ENCODE data around the gene MRPL32.
A peak's percentile ranks its signal among the peaks of the same experiment; 100 is the strongest.

DNA sequence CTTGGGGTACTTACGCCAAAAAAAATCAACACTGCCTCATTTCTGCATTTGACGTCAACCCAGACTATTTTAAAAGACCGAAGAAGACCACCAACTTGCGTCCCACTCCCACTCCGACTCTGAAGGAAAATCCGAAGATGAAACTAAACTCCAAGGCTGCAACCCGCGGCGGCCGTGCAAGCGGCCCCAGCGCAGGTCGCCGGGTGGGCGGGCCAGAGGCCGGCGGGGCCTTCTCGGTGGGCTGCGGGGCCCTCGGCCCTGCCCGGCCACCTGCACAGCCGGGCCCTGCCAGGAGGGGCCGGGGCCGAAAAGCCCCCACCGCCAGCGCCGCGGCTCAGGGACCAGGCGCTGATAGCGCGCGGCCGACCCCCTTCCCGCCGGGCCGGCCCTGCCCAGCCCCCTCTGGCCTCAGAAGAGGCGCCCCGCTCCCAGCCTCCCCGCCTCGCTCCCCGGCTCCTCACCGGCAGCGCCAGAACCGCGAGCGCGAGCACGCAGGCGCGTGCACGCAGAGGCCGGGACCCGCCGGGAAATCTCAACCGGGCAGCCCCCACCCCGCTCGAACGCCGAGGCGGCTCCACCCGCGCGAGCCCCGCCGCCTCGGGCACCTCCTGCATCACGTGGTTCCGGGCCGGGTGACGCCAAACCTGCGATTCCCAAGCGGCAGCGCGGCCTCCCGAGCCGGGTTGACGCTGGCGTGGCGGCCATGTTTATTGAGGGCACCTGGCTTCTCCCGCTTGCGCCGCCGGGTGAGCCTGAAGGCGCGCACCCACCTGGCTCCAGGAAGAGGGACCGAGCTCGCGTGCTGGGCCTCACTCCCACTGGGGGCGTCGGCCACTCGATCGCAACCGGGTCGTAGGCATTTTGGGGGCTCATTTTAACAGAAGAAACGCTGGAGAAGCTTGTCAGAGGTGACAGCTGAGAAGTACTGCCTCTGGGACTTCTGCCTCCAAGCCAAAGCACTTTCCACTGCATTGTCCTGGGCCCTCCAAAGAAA is 20.4 kb upstream of the MRPL32 start, which contains the start of gene C7orf25:
- TF ChIP-seq TAF1 (IDR thresholded peaks at IDR 0.05; ENCODE audit: borderline replicate concordance, insufficient read depth, low read length): no peak; the same call in 1 of the 2 replicates
- 0 out of 4 replicates have a peak, but pooled peaks of 1 of the 2 experiments have one; percentile 0 for TF ChIP-seq REST (IDR thresholded peaks at IDR 0.05; ENCODE audit: insufficient read depth in 1 of 2, low read depth in 2 of 2, low read length in 2 of 2)
- TF ChIP-seq POLR2AphosphoS5 (IDR thresholded peaks at IDR 0.05; ENCODE audit: low read depth, low read length): peak; percentile 65
- peak; percentile 83 for TF ChIP-seq FOXP2 (optimal IDR thresholded peaks at IDR 0.05; ENCODE audit: borderline replicate concordance, extremely low read depth, extremely low read length, insufficient read depth)
